ENCODE data around the gene TMEM30A. TPM values are rescaled to one million over a fixed set of nuclear protein-coding genes. Genes with fewer than 3 reads are reported as not detected.

TMEM30A gene
- total RNA-seq, 1 experiment from 2014 or later: 65.2 TPM

GRCh38 chr6:75249837-75250236, 34.8 kb downstream of the TMEM30A start:
- H3K4me2 ChIP-seq (ENCODE audit: insufficient read depth, insufficient read length, low read length): peak overlapping the region; percentile 25
- no peak overlapping the region for H3K23ac ChIP-seq (ENCODE audit: insufficient read length, low read depth, low read length)
- H2BK5ac ChIP-seq (ENCODE audit: insufficient read length, low read length): no peak overlapping the region
- peak overlapping the region; percentile 47 for H3K27ac ChIP-seq (ENCODE audit: insufficient read length, low read depth, low read length)
- H4K20me1 ChIP-seq (ENCODE audit: control insufficient read depth, insufficient read depth, insufficient read length): no peaks in the 10 kb centered on the region
- H2AK5ac ChIP-seq (ENCODE audit: insufficient read length, low read length): no peak overlapping the region
- peaks cover 28 to 33% of the 10 kb centered on the region in 2 experiments for H3K4me1 Mint-ChIP-seq
- no peak overlapping the region for H2BK12ac ChIP-seq (ENCODE audit: insufficient read length, low read depth, low read length)
- no peaks in the 10 kb centered on the region for H3K23me2 ChIP-seq (ENCODE audit: insufficient read length, low read depth, low read length, poor library complexity, severe bottlenecking)
- H3K4ac ChIP-seq (ENCODE audit: low read depth, low read length): no peak overlapping the region
- peak overlapping the region in 1 of 2 experiments; percentile 50; a peak in 2 of 5 replicates for H3K4me3 Mint-ChIP-seq
- H4K91ac ChIP-seq (ENCODE audit: insufficient read length, low read depth, low read length): no peak overlapping the region
- H4K5ac ChIP-seq (ENCODE audit: insufficient read length, low read depth, low read length): no peak overlapping the region
- H3K18ac ChIP-seq (ENCODE audit: insufficient read length, low read depth, low read length): no peak overlapping the region
- H3K27ac Mint-ChIP-seq: peak overlapping the region in 2 of 3 experiments; percentile 87; a peak in 4 of 7 replicates
- no peaks in the 10 kb centered on the region for H3K27me3 ChIP-seq (ENCODE audit: insufficient read depth, low read length)
- peaks cover 0 to 4% (median 3%) of the 10 kb centered on the region in 3 experiments; a peak in 2 of 7 replicates for H3K36me3 Mint-ChIP-seq (ENCODE audit: insufficient read depth in 1 of 3, low read depth in 3 of 3)
- no peak for DNase-seq
- H3K4me1 ChIP-seq (ENCODE audit: insufficient read depth, low read length): peaks cover 5% of the 10 kb centered on the region; the same call in 1 of the 2 replicates
- H3K56ac ChIP-seq (ENCODE audit: insufficient read length, low read depth, low read length): no peak overlapping the region
- H2AFZ ChIP-seq (ENCODE audit: low read length): no peak overlapping the region
- no peak overlapping the region for H2BK15ac ChIP-seq (ENCODE audit: low read depth, low read length)
- no peak overlapping the region for H2BK20ac ChIP-seq (ENCODE audit: low read depth, low read length, poor library complexity, severe bottlenecking)
- H3K27me3 Mint-ChIP-seq (ENCODE audit: low read depth): peaks cover 3% of the 10 kb centered on the region; the same call in 1 of the 2 replicates
- H3K79me1 ChIP-seq (ENCODE audit: insufficient read depth, low read depth, low read length, poor library complexity, severe bottlenecking): no peaks in the 10 kb centered on the region
- no peak overlapping the region for H4K8ac ChIP-seq (replicated peaks; ENCODE audit: insufficient read length, low read depth, low read length)
- TF ChIP-seq CTCF (conservative IDR thresholded peaks at IDR 0.05): no peak
- no peaks in the 10 kb centered on the region for H3K9me3 ChIP-seq (ENCODE audit: control insufficient read depth, low read depth, low read length)
- H3K79me2 ChIP-seq (ENCODE audit: insufficient read depth, low read length): no peaks in the 10 kb centered on the region
- H2BK120ac ChIP-seq (ENCODE audit: low read depth, low read length, poor library complexity, severe bottlenecking): no peak overlapping the region
- H3K9ac ChIP-seq (ENCODE audit: extremely low read depth, insufficient read length, low read length): no peak overlapping the region
- H3K9me3 Mint-ChIP-seq: no peaks in the 10 kb centered on the region
- H3T11ph ChIP-seq (ENCODE audit: low read length): no peak overlapping the region
- no peak overlapping the region for H3K14ac ChIP-seq (ENCODE audit: insufficient read depth, low read length)
